Globus pallidus (tissue), 1 donor: Measurements from ENCODE around the gene TGFA.

Experiments used
- DNase-seq: peaks from one replicate; pipeline ENCODE4 v3.0.0-alpha.2; 2015; ENCODE audit warnings: low spot score

Gene TGFA

DNA sequence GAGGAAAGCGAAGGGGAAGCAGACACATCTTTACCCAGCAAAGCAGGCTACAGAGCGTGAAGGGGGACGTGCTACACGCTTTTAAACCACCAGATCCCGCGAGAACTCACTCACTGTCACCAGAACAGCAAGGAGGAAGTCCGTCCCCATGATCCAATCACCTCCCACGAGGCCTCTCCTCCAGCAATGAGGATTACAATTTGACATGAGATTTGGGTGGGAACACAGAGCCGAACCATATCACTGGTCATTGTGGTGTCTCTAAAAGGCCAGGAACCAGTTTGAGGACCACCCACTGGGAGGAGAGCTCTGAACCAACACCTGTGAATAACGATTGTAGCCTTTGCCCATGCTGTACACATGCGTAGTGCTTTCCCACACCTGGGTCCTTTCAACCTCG lies 135.1 kb downstream of the TGFA start:
- no peak for DNase-seq

DNA sequence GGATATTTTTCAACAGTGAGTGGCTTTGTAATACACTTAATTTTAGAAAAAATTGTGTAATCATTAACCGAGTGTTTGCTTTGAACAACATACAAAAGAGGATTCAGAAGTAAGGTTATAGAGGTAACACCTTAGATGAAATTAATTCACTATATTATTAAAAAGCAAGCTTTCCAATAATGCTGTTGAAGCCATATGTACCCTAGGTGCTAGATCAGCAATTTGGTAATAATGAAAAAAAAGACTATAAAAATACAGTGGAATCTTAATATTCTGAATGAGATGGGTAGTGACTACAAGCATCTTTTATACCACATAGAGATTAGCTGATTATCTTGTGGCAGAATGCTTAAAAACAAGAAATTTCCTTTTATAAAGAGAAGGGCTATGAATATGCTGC lies 136.6 kb downstream of the TGFA start:
- DNase-seq = no peak

DNA sequence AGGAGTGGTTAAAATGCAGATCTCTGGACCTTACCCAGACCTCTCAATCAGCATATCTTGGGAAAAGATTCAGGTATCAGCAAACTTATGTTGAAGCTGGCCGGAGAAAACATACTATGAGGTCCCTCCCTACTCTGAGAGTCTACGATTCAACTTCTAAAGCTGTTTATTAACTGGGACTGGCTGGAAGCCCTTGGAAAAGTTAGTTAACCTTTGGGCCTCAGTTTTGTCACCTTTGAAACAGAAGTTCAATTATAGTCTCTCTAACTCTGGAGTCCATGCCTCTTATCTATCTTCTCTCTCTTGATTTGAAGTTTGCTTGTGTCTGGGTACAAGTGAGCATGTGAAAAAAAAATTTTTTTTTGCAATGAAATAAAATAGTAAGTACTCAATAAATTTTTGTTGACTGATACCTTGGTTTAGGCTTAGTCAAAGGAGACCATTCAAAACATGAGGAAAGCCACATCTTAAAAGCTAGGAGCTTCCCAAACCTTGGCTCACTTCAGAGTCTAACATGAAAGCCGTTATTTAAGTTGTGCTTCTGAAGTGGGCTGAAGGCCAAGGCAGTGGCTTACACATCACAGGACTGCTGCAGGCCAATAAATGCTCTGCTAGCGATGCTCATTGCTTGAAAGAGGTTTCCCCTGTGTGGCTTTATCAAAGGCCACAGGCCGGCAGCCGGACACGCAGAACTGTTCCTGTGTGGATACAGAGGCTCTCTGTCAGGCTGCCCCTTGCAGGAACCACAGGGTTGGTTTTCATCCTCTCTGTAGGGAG lies 141.1 kb downstream of the TGFA start:
- DNase-seq = no peak

DNA sequence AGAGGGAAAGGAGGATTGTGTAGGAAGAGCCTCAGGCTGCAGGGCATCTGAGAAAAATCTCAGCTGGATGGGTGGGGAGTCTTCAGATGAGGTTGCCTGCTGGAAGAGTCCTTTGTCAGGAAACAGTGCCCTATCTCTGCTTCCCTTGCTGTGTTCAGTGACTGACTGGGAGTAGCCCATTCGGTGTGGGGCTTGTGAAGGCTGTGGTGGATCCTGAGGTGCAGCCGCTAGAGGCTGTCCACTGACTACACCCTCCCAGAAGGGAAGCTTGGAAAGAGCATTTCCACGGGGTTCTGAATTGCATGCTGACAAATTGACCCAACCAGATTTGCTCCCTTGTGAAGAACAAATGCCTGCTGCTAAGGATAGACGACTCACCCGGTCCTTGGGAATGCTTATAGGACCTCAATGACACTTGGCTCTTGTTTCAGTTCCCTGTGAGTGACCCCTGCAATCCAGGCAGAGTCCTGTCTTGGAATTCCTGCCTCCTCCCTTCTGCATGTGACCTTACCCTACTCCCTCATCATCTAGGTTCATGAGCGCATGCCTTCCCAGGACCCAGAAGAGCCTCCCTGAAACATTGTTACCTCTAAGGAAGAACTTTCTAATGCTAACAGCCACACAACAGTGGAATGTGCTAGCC lies 142.0 kb downstream of the TGFA start:
- DNase-seq = no peak

DNA sequence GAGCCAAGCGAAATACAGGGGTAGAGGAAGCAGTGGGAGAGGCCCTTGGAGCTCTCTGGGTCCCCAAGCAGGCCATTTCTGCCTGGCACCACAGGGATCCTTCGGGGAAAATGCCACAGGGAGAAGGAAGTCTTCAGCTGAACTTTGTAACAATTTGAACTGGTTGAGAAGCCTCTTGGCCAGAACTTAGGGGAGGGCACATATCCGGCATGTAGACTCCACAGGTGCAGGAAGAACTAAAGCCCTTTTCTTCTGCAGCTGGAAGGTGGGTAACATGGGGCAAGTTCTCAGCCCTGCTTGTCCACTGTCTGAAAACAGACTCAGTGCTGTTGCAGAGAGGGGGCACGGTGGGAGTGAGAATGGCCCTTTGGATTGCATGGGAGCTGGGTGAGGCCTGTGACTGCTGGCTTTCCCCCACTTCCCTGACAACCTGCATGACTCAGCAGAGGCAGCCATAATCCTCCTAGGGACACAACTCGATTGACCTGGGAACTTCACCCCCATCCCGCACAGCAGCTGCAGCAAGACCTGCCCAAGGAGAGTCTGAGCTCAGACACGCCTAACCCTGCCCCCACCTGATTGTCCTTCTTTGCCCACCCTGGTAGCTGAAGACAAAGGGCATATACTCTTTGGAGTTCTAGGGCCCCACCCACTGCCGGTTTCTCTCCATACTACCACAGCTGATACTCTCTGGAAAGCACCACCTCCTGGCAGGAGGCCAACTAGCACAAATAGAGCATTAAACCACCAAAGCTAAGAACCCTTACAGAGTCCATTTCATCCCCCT lies 150.2 kb downstream of the TGFA start:
- DNase-seq = no peak

DNA sequence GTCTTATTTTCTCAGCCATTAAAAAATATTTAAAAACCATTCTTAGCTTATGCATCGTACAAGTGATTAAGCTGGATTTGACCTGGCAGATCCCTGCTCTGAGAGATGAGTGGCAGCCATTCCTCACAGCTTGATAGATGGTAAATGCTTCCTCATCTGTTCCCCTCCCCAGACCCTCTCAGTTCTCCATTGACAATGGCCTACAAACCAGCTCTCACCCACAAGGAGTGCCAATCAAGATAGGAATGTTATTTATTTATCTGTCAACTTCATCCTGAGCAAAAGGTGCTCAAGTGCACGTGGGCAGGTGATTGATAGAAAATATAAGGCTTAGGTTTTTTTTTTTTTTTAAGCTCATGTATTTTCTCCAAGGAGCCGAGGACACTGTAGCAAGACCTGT lies 153.1 kb downstream of the TGFA start:
- DNase-seq = no peak

DNA sequence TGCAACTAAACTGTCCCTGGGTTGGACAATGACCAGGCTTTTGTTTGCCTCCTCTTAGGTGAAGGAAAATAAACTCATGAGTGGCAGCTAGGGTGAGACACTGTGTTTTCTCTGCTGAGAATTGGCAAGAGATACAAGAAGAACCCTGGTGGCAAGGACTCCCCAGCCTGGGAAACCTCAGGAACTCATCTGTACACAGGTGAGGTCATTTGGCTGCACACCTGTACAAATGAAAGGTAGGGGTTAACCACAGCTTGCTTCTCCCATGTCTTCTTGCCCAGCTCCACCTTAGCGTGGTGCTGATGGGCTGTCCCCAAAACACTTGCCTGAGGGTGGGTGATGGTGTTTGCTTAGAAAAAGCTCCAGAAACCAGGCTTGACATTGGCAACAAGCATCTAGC lies 154.6 kb downstream of the TGFA start:
- DNase-seq = no peak
